Calu3 (cell line): ENCODE measurements around the gene MRPL4. TPM values are rescaled to one million over a fixed set of nuclear protein-coding genes. Genes with fewer than 3 reads are reported as not detected.

ENCODE experiments used
- BruUV-seq: library from RNA; stranded (reverse); fragments of 400-500 nt; replicated peaks from 2 replicates; lab custom pipeline; 2021; lab: Mats Ljungman, UMichigan
- CTCF ChIA-PET: fragments of 300-600 bp; sonication (Branson Sonifier 250); formaldehyde crosslinking; loops from one replicate; lab custom pipeline; 2022; ENCODE audit warnings: antibody characterized with exemption; lab: Charles Lee
- DNase-seq: peaks from one replicate; pipeline ENCODE4 v3.0.0; 2022
- H3K27ac Mint-ChIP-seq: one replicate; pipeline ENCODE4 v1.8.0; 2022; ENCODE audit warnings: mixed read lengths; ENCODE audit not compliant: unreplicated experiment
- H3K27me3 Mint-ChIP-seq: one replicate; pipeline ENCODE4 v1.8.0; 2022; ENCODE audit warnings: mixed read lengths; ENCODE audit not compliant: unreplicated experiment
- H3K36me3 Mint-ChIP-seq: one replicate; pipeline ENCODE4 v1.8.0; 2022; ENCODE audit warnings: mild to moderate bottlenecking, moderate library complexity, mixed read lengths; ENCODE audit not compliant: insufficient read depth, unreplicated experiment
- H3K4me1 Mint-ChIP-seq: one replicate; pipeline ENCODE4 v1.8.0; 2022; ENCODE audit warnings: mild to moderate bottlenecking, low read depth, mixed read lengths; ENCODE audit not compliant: unreplicated experiment
- H3K4me3 Mint-ChIP-seq: one replicate; pipeline ENCODE4 v1.8.0; 2022; ENCODE audit warnings: mild to moderate bottlenecking, low read depth, moderate library complexity, mixed read lengths; ENCODE audit not compliant: unreplicated experiment
- H3K9me3 Mint-ChIP-seq: one replicate; pipeline ENCODE4 v1.8.0; 2022; ENCODE audit warnings: low read depth, mixed read lengths; ENCODE audit not compliant: unreplicated experiment
- intact Hi-C: fragments of 100-400 bp; cut with micrococcal nuclease; formaldehyde crosslinking; loops from one replicate; pipeline ENCODE4 v1.10.0; 2022; ENCODE audit not compliant: unreplicated experiment
- total RNA-seq: library from RNA; stranded (reverse); gene quantifications from 2 replicates; pipeline ENCODE4 v1.2.3, GENCODE V29; 2022
- TF ChIP-seq, protein P1 (sequence below): fragments of 200-600 bp; IDR thresholded peaks from one replicate; pipeline ENCODE4 v1.8.0; 2022; ENCODE audit warnings: antibody characterized with exemption; ENCODE audit not compliant: unreplicated experiment

MRPL4 gene
- total RNA-seq, 1 experiment from 2014 or later, result 60.4 TPM

DNA sequence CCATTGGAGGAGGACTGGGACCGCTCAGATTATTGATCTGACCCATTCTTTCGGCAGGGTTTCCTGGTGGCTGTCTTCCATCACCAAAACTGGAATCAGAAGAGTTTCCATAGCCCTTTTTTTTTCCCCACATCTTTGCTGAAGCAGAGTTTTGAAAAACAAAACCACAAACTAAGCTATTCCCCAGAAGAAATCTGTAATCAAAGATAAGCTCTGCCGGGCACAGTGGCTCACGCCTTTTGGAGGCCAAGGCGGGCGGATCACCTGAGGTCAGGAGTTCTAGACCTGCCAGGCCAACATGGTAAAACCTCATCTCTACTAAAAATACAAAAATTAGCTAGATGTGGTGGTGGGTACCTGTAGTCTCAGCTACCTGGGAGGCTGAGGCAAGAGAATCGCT, 14.7 kb downstream of the MRPL4 start:
- TF ChIP-seq, protein P1, sequence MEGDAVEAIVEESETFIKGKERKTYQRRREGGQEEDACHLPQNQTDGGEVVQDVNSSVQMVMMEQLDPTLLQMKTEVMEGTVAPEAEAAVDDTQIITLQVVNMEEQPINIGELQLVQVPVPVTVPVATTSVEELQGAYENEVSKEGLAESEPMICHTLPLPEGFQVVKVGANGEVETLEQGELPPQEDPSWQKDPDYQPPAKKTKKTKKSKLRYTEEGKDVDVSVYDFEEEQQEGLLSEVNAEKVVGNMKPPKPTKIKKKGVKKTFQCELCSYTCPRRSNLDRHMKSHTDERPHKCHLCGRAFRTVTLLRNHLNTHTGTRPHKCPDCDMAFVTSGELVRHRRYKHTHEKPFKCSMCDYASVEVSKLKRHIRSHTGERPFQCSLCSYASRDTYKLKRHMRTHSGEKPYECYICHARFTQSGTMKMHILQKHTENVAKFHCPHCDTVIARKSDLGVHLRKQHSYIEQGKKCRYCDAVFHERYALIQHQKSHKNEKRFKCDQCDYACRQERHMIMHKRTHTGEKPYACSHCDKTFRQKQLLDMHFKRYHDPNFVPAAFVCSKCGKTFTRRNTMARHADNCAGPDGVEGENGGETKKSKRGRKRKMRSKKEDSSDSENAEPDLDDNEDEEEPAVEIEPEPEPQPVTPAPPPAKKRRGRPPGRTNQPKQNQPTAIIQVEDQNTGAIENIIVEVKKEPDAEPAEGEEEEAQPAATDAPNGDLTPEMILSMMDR, result no peak
- Mint-ChIP-seq H3K27me3 (no peaks in the 10 kb centered on the region), H3K9me3 (no peaks in the 10 kb centered on the region), H3K27ac (peak overlapping the region; percentile 33), H3K36me3 (peaks cover 29% of the 10 kb centered on the region), H3K4me3 (no peak overlapping the region), H3K4me1 (peaks cover 8% of the 10 kb centered on the region)
- BruUV-seq, result no TSS peak
- intact Hi-C loops, result no loop called here
- no peak for DNase-seq
- CTCF ChIA-PET, result interaction anchor here (1.1 kb wide), 1 partner anchor 122 kb away, joined by 3 read pairs; no protein-coding TSS in a partner anchor

- no peaks in the 10 kb centered on the region for H3K9me3 Mint-ChIP-seq
- no TSS peak for BruUV-seq
- H3K36me3 Mint-ChIP-seq, result peaks cover 39% of the 10 kb centered on the region
- TF ChIP-seq, protein P1, result no peak
- no peaks in the 10 kb centered on the region for H3K27me3 Mint-ChIP-seq
- no peak overlapping the region for H3K27ac Mint-ChIP-seq
- intact Hi-C loops, result no loop called here
- no peak overlapping the region for H3K4me3 Mint-ChIP-seq
- DNase-seq, result no peak
- H3K4me1 Mint-ChIP-seq, result peaks cover 8% of the 10 kb centered on the region
- CTCF ChIA-PET, result interaction anchor here (1.1 to 1.3 kb wide), 2 partner anchors 120 to 123 kb away, joined by 3 read pairs; no protein-coding TSS in a partner anchor
Measured at GRCh38 chr19:10268071-10268470, 16.1 kb downstream of the MRPL4 start.

GRCh38 chr19:10269333-10270179, 17.5 kb downstream of the MRPL4 start:
- Mint-ChIP-seq H3K4me3 (peak overlapping the region; percentile 71), H3K27me3 (no peaks in the 10 kb centered on the region), H3K36me3 (peaks cover 53% of the 10 kb centered on the region), H3K9me3 (no peaks in the 10 kb centered on the region), H3K27ac (peak overlapping the region; percentile 42), H3K4me1 (peaks cover 18% of the 10 kb centered on the region)
- TF ChIP-seq, protein P1, result peak; percentile 62
- no TSS peak for BruUV-seq
- CTCF ChIA-PET, result interaction anchor here (0.6 to 3.7 kb wide), 8 partner anchors 10 to 149 kb away, joined by 3 to 40 read pairs (median 5); partner anchors contain the start of genes ICAM5 and TYK2
- intact Hi-C loops, result loop anchor here (1.0 kb wide), 1 partner anchor 119 kb away; no protein-coding TSS in a partner anchor
- peak; percentile 90 for DNase-seq

GRCh38 chr19:10270180-10270615, 18.2 kb downstream of the MRPL4 start:
- Mint-ChIP-seq H3K9me3 (no peaks in the 10 kb centered on the region), H3K27me3 (no peaks in the 10 kb centered on the region)

More at GRCh38 chr19:10270180-10270615, 18.2 kb downstream of the MRPL4 start:
- H3K36me3 Mint-ChIP-seq, result peaks cover 60% of the 10 kb centered on the region
- H3K4me3 Mint-ChIP-seq, result peak overlapping the region; percentile 71
- no peak for DNase-seq
- peaks cover 23% of the 10 kb centered on the region for H3K4me1 Mint-ChIP-seq
- BruUV-seq, result no TSS peak
- CTCF ChIA-PET, result interaction anchor here (0.6 to 3.7 kb wide), 9 partner anchors 10 to 585 kb away, joined by 3 to 40 read pairs (median 5); partner anchors contain the start of gene ICAM5
- H3K27ac Mint-ChIP-seq, result peak overlapping the region; percentile 42
- TF ChIP-seq, protein P1, result no peak
- intact Hi-C loops, result no loop called here
